ENCODE data around the gene DNAH17.

The DNAH17 gene

GRCh38 chr17:78602246-78602645 lies 25.1 kb upstream of the DNAH17 start:
- TF ChIP-seq ZNF645 (tag by site-specific recombination; IDR thresholded peaks at IDR 0.05), result no peak
- TF ChIP-seq HOXA7 (CRISPR knock-in tag; IDR thresholded peaks at IDR 0.05; ENCODE audit: borderline replicate concordance), result no peak
- no peak for TF ChIP-seq ZNF48 (tag by site-specific recombination; IDR thresholded peaks at IDR 0.05)
- TF ChIP-seq ZFP41 (tag by site-specific recombination; IDR thresholded peaks at IDR 0.05; ENCODE audit: borderline replicate concordance), result no peak
- no peak for TF ChIP-seq ZNF169 (tag by site-specific recombination; IDR thresholded peaks at IDR 0.05)
- no peak for TF ChIP-seq ZNF518A (tag by site-specific recombination; conservative IDR thresholded peaks at IDR 0.05; ENCODE audit: low read depth)
- TF ChIP-seq ZFP3 (tag by site-specific recombination; IDR thresholded peaks at IDR 0.05; ENCODE audit: low read depth), result no peak
- no peaks in the 10 kb centered on the region for H3K36me3 ChIP-seq (ENCODE audit: control insufficient read depth in 2 of 2, insufficient read depth in 1 of 2, low read length in 2 of 2)
- H3K4me3 ChIP-seq (ENCODE audit: low read depth, low read length), result no peak overlapping the region
- ChIA-PET POLR2A (interaction anchor here (0.5 to 1.7 kb wide), 3 partner anchors 10 to 680 kb away, joined by 3 to 5 read pairs (median 3); no protein-coding TSS in a partner anchor), CTCF (interaction anchor here (1.3 to 2.1 kb wide), 2 partner anchors 17 to 106 kb away, joined by 4 to 7 read pairs; no protein-coding TSS in a partner anchor)
- H3K4me1 ChIP-seq (ENCODE audit: control insufficient read depth, insufficient read depth, low read length), result 0 out of 2 replicates have a peak, but pooled peaks cover 4% of the 10 kb centered on the region
- no peaks in the 10 kb centered on the region for H3K9me3 ChIP-seq (ENCODE audit: control insufficient read depth, insufficient read depth, low read depth, low read length)
- no peak overlapping the region for H3K27ac ChIP-seq (ENCODE audit: extremely low read depth, low read depth, low read length)

- Histone ChIP-seq H3K36me3 (ENCODE audit: control insufficient read depth in 2 of 2, insufficient read depth in 1 of 2, low read length in 2 of 2) (no peaks in the 10 kb centered on the region), H3K27ac (ENCODE audit: extremely low read depth, low read depth, low read length) (no peak overlapping the region), H3K9me3 (ENCODE audit: control insufficient read depth, insufficient read depth, low read depth, low read length) (no peaks in the 10 kb centered on the region), H3K4me1 (ENCODE audit: control insufficient read depth, insufficient read depth, low read length) (0 out of 2 replicates have a peak, but pooled peaks cover 4% of the 10 kb centered on the region), H3K4me3 (ENCODE audit: low read depth, low read length) (no peak overlapping the region)
- POLR2A ChIA-PET, result interaction anchor here (0.9 to 1.7 kb wide), 3 partner anchors 9 to 104 kb away, joined by 3 to 5 read pairs (median 3); no protein-coding TSS in a partner anchor
- CTCF ChIA-PET, result interaction anchor here (2.1 kb wide), 1 partner anchor 107 kb away, joined by 7 read pairs; no protein-coding TSS in a partner anchor
- no peak for TF ChIP-seq YY1 (tag by site-specific recombination; IDR thresholded peaks at IDR 0.05)
- no peak for TF ChIP-seq HOXD13 (CRISPR knock-in tag; IDR thresholded peaks at IDR 0.05; ENCODE audit: borderline replicate concordance)
- no peak for TF ChIP-seq ZNF670 (tag by site-specific recombination; IDR thresholded peaks at IDR 0.05; ENCODE audit: low read depth)
- no peak for TF ChIP-seq ZBTB10 (tag by site-specific recombination; IDR thresholded peaks at IDR 0.05)
Measured at GRCh38 chr17:78601577-78602190, 24.5 kb upstream of the DNAH17 start.

All from HEK293 (cell line).